GM21360 (cell line): ENCODE data around the gene ENOPH1.
A peak's percentile ranks its signal among the peaks of the same experiment; 100 is the strongest.
"Not testable (repeated sequence)": the region's sequence is repeated elsewhere in the genome, so short reads cannot be mapped to it uniquely, and the experiment has no call there.

Experiments used
- ATAC-seq: cut with Tn5 transposase; IDR thresholded peaks from one replicate; pipeline ENCODE4 v1.9.1; 2021; ENCODE audit warnings: mild to moderate bottlenecking, moderate library complexity; ENCODE audit not compliant: unreplicated experiment

The ENOPH1 gene

DNA sequence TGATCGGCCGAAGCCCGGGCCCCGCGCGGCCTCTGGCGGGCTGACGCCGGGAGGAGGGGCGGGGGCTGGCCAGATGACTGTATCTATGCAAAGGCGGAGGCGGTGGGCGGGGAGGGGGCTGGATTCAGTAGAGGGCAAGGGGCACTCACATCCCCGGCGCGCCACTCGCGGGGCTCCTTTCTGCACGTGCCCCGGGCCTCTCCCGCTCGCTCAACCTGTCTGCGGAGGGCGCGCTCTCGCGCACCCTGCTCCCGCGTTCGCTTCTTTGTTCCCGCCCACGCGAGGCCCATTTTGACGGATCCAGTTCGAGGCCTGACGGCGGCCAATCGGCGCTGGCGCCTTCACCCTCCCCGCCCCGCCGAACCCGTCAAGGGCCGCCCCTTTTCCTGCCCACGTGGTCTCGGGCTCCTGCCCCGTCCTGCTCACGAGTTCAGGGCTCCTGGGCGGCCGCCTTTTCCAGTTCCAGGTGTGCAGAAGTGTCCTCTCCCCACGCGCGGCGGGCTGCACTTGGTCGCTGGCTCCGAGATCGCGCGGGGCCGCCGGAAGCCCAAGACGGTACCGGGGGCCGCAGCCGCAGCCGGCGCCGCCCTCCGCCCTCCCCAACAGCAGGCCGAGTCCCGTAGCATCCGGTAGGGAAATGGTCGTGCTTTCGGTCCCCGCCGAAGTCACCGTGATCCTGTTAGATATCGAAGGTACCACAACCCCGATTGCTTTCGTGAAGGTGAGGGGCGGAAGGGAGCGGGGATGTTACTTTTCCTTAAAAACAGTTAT is at the start of gene ENOPH1, which contains the start of gene HNRNPDL:
TSS of gene ENOPH1 (plus strand) at position 398 of the 771 bp plus-strand sequence. CDS start at position 638, 240 bp downstream.
TSS of gene HNRNPDL (minus strand) at position 270 of the 771 bp plus-strand sequence. CDS start 772 bp downstream, outside the sequence.
- ATAC-seq = peak; percentile 70

DNA sequence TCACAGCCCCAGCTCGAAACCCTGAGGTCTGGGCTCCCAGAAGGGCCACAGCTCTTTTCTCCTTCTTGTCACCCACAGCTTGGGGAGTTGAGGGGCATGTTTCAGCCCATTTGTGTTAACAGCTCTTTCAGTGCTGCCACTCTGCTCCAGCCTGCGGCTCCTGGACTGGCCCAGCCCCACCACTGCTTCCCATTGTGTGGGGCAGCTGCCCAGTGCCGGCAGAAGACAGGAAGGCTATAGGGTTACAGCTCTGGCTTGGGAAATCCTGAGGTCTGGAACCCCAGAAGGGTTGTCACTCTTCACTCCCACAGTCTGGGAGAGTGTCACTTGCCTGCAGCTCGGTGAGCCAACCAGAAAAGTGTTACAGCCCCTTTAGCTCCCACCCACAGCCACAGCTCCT is 49.6 kb upstream of the ENOPH1 start:
- no peak for ATAC-seq

DNA sequence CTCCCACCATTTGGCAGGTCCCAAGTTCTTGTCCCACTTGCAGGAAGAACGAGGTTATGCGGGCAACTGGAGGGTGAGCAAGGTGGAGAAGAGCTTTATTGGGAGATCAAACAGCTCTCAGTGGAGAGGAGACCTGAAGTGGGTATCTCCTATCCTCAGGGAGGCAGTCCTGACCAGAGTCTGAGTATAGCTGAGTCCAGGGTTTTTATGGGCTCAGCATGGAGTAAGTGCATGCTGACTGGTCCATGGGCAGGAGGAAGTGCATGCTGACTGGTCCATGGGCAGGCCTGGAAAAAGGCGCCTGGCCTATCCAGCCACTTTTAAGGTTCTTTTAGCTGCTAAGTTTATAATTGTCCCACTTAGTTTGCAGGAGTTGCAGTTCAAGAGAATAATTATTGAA is 49.2 kb upstream of the ENOPH1 start:
- ATAC-seq = no peak

DNA sequence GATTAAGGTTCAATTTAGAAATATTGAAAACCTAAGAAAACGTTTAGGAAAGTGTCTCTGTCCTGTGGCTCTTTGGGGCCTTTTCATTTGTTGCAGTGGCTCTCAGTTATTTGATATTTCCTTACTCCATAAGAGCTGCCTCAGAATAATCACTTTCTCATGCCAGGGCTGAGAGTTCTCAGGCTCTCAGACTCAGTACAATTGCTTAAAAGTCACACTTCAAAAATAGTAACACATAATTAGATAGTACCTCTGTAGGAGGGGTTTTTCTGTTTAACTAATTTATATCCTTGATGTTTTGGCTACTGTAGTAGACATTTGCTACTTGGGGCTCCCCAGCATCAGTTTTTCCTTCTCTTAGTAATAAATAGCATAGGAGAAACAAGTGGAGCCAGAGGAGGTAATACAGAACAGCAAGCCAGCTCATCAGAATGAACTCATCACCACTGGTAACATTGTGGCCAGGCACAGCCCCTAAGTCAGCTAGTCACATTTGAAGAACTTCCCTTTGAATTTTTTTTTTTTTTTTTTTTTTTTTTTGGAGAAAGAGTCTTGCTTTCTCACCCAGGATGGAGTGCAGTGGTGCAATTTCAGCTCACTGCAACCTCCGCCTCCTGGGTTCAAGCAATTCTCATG is 48.6 kb upstream of the ENOPH1 start:
- ATAC-seq = no peak

DNA sequence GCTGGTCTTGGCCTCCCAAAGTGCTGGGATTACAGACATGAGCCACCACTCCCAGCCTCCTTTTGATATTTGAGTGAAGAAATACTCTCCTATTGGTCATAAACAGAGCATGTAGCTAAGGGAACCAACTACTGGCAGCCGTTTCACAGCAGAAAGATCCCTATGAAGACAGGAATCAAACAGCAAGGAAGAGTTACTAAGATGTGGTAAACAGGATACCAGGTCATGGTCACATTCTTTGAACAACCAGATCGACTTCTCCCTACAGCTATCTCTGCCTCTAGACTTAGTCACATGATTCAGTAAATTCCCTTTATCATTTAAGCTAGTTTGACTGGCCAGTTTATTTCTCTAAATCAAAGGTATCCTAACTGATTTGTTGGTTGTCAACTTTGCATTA is 47.6 kb upstream of the ENOPH1 start:
- ATAC-seq = no peak

DNA sequence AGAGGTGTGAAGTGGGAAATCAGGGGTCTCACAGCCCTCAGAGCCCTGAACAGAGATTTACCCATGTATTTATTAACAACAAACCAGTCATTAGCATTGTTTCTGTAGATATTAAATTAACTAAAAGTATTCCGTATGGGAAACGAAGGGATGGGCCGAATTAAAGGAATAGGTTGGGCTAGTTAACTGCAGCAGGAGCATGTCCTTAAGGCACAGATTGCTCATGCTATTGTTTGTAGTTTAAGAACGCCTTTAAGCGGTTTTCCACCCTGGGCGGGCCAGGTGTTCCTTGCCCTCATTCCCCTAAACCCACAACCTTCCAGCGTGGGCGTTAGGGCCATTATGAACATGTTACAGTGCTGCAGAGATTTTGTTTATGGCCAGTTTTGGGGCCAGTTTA is 44.1 kb upstream of the ENOPH1 start:
- not testable (repeated sequence) for ATAC-seq

DNA sequence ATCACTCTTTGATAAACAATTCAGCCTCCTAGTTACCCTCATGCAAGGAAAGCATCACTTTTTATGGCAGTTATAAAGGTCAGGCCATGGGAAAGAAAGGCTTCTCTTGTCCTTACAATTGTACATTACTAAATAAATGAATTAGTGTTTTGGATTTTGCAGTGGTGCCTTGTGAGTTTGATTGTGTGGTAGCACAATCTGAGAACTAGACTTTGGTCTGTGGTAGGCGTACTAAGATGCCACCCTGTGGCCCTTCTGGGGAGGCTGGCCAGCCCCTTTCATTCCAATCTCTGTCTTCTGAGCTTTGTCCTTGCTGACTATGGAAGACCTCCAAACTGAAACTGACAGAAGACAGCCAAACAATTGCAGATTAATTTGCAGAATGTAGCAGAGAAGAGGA is 42.0 kb upstream of the ENOPH1 start:
- ATAC-seq = no peak

DNA sequence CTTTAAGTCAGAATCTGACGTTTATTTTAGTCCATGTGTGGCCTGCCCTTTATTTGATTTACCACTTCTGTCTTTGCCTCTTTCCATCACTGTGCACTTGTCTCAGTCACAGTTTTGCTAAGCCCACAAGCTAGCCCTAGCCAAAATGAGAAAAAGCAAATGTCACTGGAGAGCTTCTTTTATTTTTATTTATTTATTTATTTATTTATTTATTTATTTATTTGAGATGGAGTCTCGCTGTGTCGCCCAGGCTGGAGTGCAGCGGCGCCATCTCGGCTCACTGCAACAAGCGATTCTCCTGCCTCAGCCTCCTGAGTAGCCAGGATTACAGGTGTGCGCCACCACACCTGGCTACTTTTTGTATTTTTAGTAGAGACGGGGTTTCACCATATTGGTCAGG is 40.3 kb upstream of the ENOPH1 start:
- not testable (repeated sequence) for ATAC-seq

DNA sequence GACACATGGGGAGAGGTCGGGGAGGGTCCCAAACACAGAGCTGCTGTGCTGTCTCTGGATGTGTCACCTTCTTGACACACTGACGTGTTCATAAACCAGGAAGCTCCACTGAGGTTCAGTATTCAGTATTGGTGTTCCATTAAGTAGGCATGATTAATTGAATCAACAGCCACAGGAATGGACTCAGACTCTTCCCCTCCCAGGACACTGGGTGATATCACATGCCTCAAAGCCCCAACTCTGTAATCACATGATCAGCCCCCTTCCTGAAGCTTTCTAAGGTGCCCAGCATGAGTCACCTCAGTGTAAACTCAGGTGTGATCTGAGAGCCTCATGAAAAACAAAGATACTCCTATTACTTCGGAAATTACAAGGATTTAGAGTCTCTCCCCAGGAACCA is 35.5 kb upstream of the ENOPH1 start:
- ATAC-seq = no peak

DNA sequence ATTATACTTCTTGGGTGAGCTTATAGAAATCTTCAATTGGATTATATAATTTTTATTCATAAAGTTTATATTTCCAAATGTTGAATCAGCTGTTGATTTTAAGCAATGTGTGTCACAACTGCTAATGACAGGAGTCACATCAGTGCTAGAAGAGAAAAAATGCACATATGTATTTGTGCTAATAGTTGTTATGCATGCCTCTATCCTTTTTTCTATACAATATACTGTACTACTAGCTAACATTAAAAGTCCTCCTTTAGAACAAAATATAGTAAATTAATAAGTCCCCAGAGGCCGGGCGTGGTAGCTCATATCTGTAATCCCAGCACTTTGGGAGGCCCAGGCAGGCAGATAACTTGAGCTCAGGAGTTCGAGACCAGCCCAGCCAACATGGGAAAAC is 32.9 kb upstream of the ENOPH1 start:
- no peak for ATAC-seq

DNA sequence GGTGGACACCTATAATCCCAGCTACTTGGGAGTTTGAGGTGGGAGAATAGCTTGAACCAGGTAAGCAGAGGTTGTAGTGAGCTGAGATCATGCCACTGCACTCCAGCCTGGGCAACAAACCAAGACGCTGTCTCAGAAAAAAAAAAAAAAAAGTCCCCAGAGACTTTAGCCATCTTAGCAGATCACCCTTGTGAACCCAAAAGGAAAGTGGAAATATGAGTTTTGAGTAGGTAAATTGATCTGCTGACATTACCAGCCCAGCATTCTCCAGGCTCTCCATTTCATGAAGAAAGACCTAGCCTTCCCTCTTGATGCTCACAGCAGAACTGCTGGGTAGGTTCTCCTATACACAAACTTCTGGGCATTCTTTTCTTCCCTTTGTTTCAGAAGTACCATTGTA is 32.1 kb upstream of the ENOPH1 start:
- ATAC-seq = no peak

DNA sequence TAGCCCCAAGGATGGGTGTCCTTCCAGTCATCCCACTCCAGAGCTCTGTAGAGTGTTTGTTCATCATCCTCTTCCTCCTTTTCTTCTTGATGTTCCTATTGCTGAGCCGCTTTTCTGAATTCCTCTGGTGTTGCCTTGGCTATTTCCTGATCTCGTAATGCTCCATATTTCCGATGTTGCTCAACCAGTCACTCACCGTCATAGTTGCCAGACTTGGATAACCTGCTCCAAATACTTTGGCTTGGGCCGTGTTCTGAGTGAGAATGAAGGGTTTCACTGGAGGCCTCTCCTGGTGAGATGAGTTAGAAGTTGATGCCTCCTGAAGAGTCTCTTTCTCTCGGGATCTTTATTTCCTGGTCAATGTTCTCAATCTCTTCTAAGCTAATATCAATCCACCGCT is 28.8 kb upstream of the ENOPH1 start:
- no peak for ATAC-seq

DNA sequence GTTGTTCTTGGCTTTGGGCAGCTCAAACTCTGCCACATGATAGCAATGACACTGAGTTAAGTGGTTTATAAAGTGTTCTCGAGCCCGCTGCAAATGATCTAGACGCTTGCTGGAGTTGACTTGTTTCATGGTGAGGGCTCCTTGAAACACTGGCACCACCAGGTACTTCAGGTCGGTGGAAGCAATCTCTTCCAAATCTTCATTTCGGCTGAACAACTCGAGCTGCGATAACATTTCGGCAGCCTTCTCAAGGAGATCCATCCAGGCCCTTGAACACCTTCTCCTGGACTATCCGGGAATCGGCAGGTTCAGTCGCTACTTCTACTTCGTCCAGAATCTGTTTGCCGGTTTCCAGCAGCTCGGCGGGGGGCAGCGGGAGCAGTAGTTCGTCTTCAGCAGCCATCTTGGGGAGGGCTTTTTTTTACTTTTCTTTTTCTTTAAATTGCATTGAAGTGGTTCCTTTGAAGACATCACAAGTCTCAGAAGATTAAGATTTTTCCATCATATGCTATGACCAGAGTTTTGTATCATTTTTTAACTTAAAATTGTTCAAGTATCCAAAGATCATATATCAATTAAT is 28.1 kb upstream of the ENOPH1 start:
- no peak for ATAC-seq

DNA sequence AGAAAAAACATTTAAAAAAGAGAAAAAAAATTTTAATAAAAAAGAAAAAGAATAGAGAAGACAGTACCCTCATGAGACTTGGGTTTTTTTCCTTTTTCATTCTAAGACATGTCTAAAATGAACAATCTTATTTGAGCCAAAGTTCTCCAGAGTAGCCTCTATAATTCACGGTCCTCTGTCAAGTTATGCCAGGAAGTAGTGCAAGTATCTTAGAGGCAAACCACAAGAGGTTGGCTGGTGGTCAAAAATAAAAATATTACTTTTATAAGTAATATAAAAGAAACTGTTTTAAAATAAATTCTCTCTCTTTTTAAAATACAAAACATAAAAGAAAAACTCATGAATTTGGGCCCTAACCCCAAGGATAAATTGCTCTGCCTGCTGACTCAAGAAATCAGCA is 26.7 kb upstream of the ENOPH1 start:
- no peak for ATAC-seq

DNA sequence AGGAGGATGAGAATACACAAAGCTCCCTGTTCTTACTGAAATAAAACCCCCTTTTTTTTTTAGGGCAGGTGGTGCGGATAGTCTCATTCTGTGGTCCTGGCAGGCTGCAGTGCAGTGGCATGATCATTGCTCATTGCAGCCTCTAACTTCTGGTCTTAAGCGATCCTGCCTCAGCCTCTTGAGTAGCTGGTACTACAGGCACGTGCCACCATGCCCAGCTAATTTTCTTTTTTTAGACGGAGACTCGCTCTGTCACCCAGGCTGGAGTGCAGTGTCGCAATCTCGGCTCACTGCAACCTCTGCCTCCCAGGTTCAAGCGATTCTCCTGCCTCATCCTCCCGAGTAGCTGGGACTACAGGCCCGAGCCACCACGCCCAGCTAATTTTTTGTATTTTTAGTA is 15.3 kb upstream of the ENOPH1 start:
- ATAC-seq = not testable (repeated sequence)

DNA sequence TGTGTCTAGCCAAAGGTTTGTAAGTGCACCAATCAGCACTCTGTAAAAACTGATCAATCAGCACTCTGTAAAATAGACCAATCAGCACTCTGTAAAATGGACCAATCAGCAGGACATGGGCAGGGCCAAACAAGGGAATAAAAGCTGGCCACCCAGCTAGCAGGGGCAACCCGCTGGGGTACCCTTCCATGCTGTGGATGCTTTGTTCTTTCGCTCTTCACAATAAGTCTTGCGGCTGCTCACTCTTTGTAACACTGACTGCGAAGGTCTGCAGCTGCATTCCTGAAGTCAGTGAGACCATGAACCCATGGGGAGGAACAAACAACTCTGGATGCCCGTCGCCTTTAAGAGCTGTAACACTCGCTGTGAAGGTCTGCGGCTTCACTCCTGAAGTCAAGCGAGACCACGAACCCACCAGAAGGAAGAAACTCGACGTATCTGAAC is 14.4 kb upstream of the ENOPH1 start:
- ATAC-seq = no peak

DNA sequence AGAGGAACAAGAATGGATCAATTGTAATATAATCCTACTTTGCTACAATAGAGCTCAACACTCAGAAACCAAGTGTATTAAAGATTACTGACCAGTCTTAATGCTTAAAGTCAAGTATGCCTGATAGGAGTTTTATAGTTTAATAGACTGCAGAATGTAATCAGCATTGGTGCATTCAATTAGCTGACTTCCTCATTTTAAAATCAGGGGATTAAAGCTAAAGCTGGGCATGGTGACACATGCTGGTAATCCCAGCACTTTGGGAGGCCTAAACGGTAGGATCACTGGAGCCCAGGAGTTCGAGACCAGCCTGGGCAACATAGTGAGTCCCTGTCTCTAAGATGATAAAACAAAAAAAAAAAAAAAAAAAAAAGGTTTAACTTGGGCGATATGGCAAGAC is 10.9 kb upstream of the ENOPH1 start:
- no peak for ATAC-seq

DNA sequence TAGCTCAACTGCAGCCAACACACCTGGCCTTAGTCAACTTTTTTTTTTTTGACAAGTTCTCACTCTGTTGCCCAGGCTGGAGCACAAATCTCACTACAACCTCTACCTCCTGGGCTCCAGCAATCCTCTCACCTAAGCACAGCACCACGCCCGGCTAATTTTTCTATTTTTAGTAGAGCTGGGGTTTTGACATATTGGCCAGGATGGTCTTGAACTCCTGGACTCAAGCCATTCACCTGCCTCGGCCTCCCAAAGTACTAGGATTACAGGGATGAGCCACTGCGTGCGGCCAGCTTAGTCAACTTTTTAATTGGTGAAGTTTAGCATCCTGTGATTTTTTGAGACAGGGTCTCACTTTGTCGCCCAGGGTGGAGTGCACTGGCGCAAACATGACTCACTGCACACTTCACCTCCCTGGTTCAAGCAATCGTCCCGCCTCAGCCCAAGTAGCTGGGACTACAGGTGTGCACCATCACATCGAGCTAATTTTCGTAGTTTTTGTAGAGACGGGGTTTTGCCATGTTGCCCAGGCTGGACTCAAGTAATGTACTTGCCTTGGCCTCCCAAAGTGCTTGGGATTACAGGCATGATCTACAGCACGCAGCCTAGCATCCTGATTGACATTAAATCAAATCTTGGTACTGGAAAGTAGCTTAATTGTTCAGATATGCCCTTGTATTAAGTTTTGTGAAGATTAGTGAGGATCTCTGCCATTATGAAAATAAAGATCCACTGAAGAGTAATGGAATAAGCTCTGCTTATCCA is 8.4 kb upstream of the ENOPH1 start:
- ATAC-seq = no peak

DNA sequence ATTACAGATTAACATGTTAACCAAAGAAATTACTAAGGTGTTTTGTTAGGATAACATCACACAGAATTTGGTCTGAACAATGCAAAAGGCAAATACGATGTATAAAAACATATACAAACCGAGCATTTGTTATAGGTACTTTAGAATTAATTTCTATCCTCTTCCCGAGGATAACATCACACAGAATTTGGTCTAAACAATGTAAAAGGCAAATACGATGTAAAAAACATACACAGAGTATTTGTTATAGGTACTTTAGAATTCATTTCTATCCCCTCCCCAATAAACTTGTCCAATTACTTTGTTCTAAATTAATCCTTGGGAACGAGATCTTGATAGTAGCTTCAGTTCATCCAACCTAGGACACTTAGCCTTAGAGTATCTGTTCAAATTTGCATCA is 7.8 kb upstream of the ENOPH1 start:
- ATAC-seq = no peak

DNA sequence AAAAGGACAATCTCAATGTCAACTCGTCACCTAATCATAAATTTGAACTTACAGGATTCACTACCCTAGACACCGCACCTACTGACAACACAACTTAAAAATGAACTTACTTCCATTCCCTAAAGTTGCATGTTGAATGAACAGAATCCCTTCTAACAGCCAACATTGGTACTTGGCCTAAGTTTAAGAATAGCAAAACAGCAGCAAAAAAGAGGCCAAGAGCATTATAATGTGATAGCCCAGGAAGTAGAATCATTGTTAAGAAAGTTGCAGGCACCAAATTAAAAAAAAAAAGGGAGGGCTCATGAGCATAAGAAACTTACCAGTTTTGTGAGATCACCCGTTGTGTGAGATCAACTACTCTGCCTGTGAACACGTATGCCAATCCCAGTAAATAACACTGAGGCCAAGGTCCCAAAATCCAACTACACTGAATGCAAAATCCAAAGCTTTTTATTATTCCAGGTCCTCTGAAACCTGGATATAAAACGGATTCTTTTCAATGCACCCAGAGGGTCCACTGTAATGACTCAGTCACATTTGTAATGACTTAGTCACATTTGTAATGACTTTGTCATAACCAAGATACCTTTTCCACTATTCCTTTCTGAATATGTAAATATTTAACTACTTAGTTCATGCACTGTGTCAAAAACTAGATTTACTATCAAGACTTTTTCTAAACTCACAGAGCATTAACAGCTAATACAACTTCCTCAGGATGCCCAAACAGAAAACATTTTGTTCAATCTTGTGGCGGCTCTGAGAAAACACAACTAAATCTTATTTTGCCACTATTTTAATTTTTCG is 6.9 kb upstream of the ENOPH1 start:
- ATAC-seq = no peak
